GM23338 (cell line): Measurements from ENCODE around the gene CYB561D2. TPM values are rescaled to one million over a fixed set of nuclear protein-coding genes. Genes with fewer than 3 reads are reported as not detected.

Experiments
- ATAC-seq: fragments of 200-7000 bp; cut with Tn5 transposase; 3 replicates; pipeline ENCODE4 v1.9.1; 2020
- DNase-seq: peaks from one replicate; pipeline ENCODE4 v3.0.0-alpha.2; 2015; ENCODE audit warnings: low spot score
- H2AFZ ChIP-seq: fragments of 200-600 bp; sonication (generic); 2 replicates; pipeline ENCODE4 v1.8.0; 2016; ENCODE audit warnings: antibody characterized with exemption, mild to moderate bottlenecking, moderate library complexity
- H3F3A ChIP-seq: fragments of 200-600 bp; sonication (generic); replicated peaks from 2 replicates; pipeline ENCODE4 v1.8.0; 2017; ENCODE audit warnings: antibody characterized with exemption, mixed run types, low read depth
- H3K27ac ChIP-seq: fragments of 200-600 bp; sonication (generic); 2 replicates; pipeline ENCODE4 v1.6.1; 2016; ENCODE audit warnings: low read depth
- H3K27me3 ChIP-seq: fragments of 200-600 bp; sonication (generic); 2 replicates; pipeline ENCODE4 v1.8.0; 2016; ENCODE audit warnings: mild to moderate bottlenecking, mixed run types, moderate library complexity; ENCODE audit not compliant: insufficient read depth
- H3K36me3 ChIP-seq: fragments of 200-600 bp; sonication (generic); 2 replicates; pipeline ENCODE4 v1.8.0; 2016; ENCODE audit warnings: mild to moderate bottlenecking; ENCODE audit not compliant: insufficient read depth
- H3K4me1 ChIP-seq: fragments of 200-600 bp; sonication (generic); 2 replicates; pipeline ENCODE4 v1.8.0; 2016; ENCODE audit warnings: mild to moderate bottlenecking, moderate library complexity; ENCODE audit not compliant: insufficient read depth
- H3K4me2 ChIP-seq: fragments of 200-600 bp; sonication (generic); 2 replicates; pipeline ENCODE4 v1.7.1; 2017; ENCODE audit warnings: mixed run types
- H3K4me3 ChIP-seq: fragments of 200-600 bp; sonication (generic); 2 replicates; pipeline ENCODE4 v1.6.1; 2016; ENCODE audit warnings: mixed run types
- H3K79me2 ChIP-seq: fragments of 200-600 bp; sonication (generic); replicated peaks from 2 replicates; pipeline ENCODE4 v1.8.0; 2017; ENCODE audit warnings: mild to moderate bottlenecking; ENCODE audit not compliant: insufficient read depth
- H3K9me2 ChIP-seq: fragments of 200-600 bp; sonication (generic); 2 replicates; pipeline ENCODE4 v1.8.0; 2017; ENCODE audit not compliant: insufficient read depth
- H4K20me1 ChIP-seq: fragments of 200-600 bp; sonication (generic); replicated peaks from 2 replicates; pipeline ENCODE4 v1.8.0; 2017; ENCODE audit warnings: mild to moderate bottlenecking; ENCODE audit not compliant: insufficient read depth
- H3K27ac Mint-ChIP-seq: 2 replicates; pipeline ENCODE4 v1.8.0; 2020; ENCODE audit warnings: inconsistent platforms, mild to moderate bottlenecking, moderate library complexity, mixed read lengths
- H3K27me3 Mint-ChIP-seq: 3 replicates; pipeline ENCODE4 v1.8.0; 2022; ENCODE audit warnings: low read depth, mild to moderate bottlenecking, moderate library complexity, mixed read lengths, inconsistent platforms; ENCODE audit not compliant: insufficient read depth, poor library complexity
- H3K36me3 Mint-ChIP-seq: 3 replicates; pipeline ENCODE4 v1.8.0; 2021; ENCODE audit warnings: low read depth, mild to moderate bottlenecking, inconsistent platforms, moderate library complexity, mixed read lengths
- H3K4me1 Mint-ChIP-seq: 3 replicates; pipeline ENCODE4 v1.8.0; 2020; ENCODE audit warnings: mild to moderate bottlenecking, inconsistent platforms, mixed read lengths
- H3K4me3 Mint-ChIP-seq: 3 replicates; pipeline ENCODE4 v1.8.0; 2021; ENCODE audit warnings: moderate library complexity, mild to moderate bottlenecking, inconsistent platforms, mixed read lengths
- H3K9me3 Mint-ChIP-seq: 3 replicates; pipeline ENCODE4 v1.8.0; 2020; ENCODE audit warnings: moderate library complexity, mild to moderate bottlenecking, inconsistent platforms, mixed read lengths
- CREB1 ChIP-seq: fragments of 250-450 bp; sonication (Bioruptor Pico); IDR thresholded peaks from 2 replicates; pipeline ENCODE4 v1.5.0; 2020; ENCODE audit warnings: low read depth, mild to moderate bottlenecking, moderate library complexity
- CTCF ChIP-seq, 2 experiments: fragments of 200-600 bp in 1 of 2; sonication (generic) in 1 of 2; conservative IDR thresholded peaks; 2 replicates each; pipeline versions ENCODE4 v1.5.1 to v1.6.1; 2016 to 2017; ENCODE audit warnings: antibody characterized with exemption in 2 of 2, low read depth in 2 of 2, mild to moderate bottlenecking in 2 of 2, moderate library complexity in 1 of 2
- ETS1 ChIP-seq: IDR thresholded peaks from 2 replicates; pipeline ENCODE4 v1.6.1; 2016; ENCODE audit warnings: antibody characterized with exemption
- EZH2 ChIP-seq: fragments of 200-600 bp; sonication (generic); IDR thresholded peaks from one replicate; pipeline ENCODE4 v1.8.0; 2017; ENCODE audit warnings: antibody characterized with exemption, mild to moderate bottlenecking, low read depth; ENCODE audit not compliant: unreplicated experiment
- EZH2phosphoT487 ChIP-seq: fragments of 200-600 bp; sonication (generic); IDR thresholded peaks from one replicate; pipeline ENCODE4 v1.8.1; 2018; ENCODE audit warnings: antibody characterized with exemption; ENCODE audit not compliant: unreplicated experiment
- JUNB ChIP-seq: IDR thresholded peaks from one replicate; pipeline ENCODE4 v1.6.1; 2016; ENCODE audit warnings: antibody characterized with exemption; ENCODE audit not compliant: unreplicated experiment
- NANOG ChIP-seq: IDR thresholded peaks from 2 replicates; pipeline ENCODE4 v1.6.1; 2016; ENCODE audit warnings: antibody characterized with exemption, borderline replicate concordance
- POLR2AphosphoS5 ChIP-seq: IDR thresholded peaks from 2 replicates; pipeline ENCODE4 v1.6.1; 2016; ENCODE audit warnings: antibody characterized with exemption, low read depth
- REST ChIP-seq: IDR thresholded peaks from one replicate; pipeline ENCODE4 v1.6.1; 2018; ENCODE audit warnings: antibody characterized with exemption; ENCODE audit not compliant: unreplicated experiment
- STAT1 ChIP-seq: IDR thresholded peaks from one replicate; pipeline ENCODE4 v1.6.1; 2016; ENCODE audit warnings: antibody characterized with exemption; ENCODE audit not compliant: unreplicated experiment
- ZNF114 ChIP-seq: fragments of 250-450 bp; sonication (Bioruptor Pico); IDR thresholded peaks from 2 replicates; pipeline ENCODE4 v1.5.0; 2020; ENCODE audit warnings: mild to moderate bottlenecking, moderate library complexity
- ZNF331 ChIP-seq: fragments of 250-450 bp; sonication (Bioruptor Pico); IDR thresholded peaks from 2 replicates; pipeline ENCODE4 v1.5.0; 2020; ENCODE audit warnings: low read depth, mild to moderate bottlenecking, moderate library complexity
- ZNF462 ChIP-seq: fragments of 250-450 bp; sonication (Bioruptor Pico); IDR thresholded peaks from 2 replicates; pipeline ENCODE4 v1.5.0; 2020; ENCODE audit warnings: mild to moderate bottlenecking, moderate library complexity
- polyA plus RNA-seq: library from polyadenylated mRNA; unstranded; fragments of >200 nt; fragmentation: Nextera tagmentation; extraction: Ambion mirVana; gene quantifications from 2 replicates; pipeline ENCODE4 v1.2.1, GENCODE V29; 2016
- total RNA-seq: library from RNA; depleted of rRNA; stranded (reverse); fragments of >200 nt; shearing (Covaris generic); gene quantifications from 2 replicates; pipeline ENCODE4 v1.2.3, GENCODE V29; 2014

The CYB561D2 gene
- total and polyA plus RNA-seq, 2 experiments from 2014 or later = 10.1 to 18.2 TPM

GRCh38 chr3:50358355-50358910 is 7.8 kb downstream of the CYB561D2 start:
- Mint-ChIP-seq H3K9me3 (no peaks in the 10 kb centered on the region; the same call in 2 of the 3 replicates), H3K4me1 (peaks cover 22% of the 10 kb centered on the region), H3K4me3 (peak overlapping the region; percentile 93), H3K36me3 (peaks cover 8% of the 10 kb centered on the region), H3K27me3 (peaks cover 10% of the 10 kb centered on the region), H3K27ac (peak overlapping the region; percentile 80; the same call in 1 of the 2 replicates)
- DNase-seq = no peak
- Histone ChIP-seq H4K20me1 (peaks cover 24% of the 10 kb centered on the region), H3F3A (no peaks in the 10 kb centered on the region), H3K36me3 (no peaks in the 10 kb centered on the region), H3K4me3 (peak overlapping the region; percentile 75), H3K79me2 (peaks cover 21% of the 10 kb centered on the region), H3K27ac (no peak overlapping the region), H3K27me3 (peaks cover 3% of the 10 kb centered on the region; the same call in 1 of the 2 replicates), H3K9me2 (no peaks in the 10 kb centered on the region), H2AFZ (no peak overlapping the region), H3K4me2 (peak overlapping the region; percentile 92), H3K4me1 (peaks cover 10% of the 10 kb centered on the region; the same call in 1 of the 2 replicates)
- no peak for ATAC-seq
- TF ChIP-seq JUNB (no peak), CREB1 (CRISPR knock-in tag) (no peak), ZNF114 (no peak), POLR2AphosphoS5 (no peak), ZNF462 (CRISPR knock-in tag) (no peak), CTCF (conservative IDR thresholded peaks at IDR 0.05; ENCODE audit: low read depth in 2 of 2) (no peak), EZH2 (no peak), STAT1 (no peak), EZH2phosphoT487 (no peak), ZNF331 (CRISPR knock-in tag) (no peak), ETS1 (no peak), REST (no peak), NANOG (no peak)
